DMS79 treated with DMSO at 0.1 percent for 48 hours (cell line): ENCODE measurements around the gene ZCCHC14.

ENCODE experiments used
- DNase-seq: peaks from one replicate; lab custom pipeline; 2025; lab: John Stamatoyannopoulos, UW

Gene ZCCHC14

DNA sequence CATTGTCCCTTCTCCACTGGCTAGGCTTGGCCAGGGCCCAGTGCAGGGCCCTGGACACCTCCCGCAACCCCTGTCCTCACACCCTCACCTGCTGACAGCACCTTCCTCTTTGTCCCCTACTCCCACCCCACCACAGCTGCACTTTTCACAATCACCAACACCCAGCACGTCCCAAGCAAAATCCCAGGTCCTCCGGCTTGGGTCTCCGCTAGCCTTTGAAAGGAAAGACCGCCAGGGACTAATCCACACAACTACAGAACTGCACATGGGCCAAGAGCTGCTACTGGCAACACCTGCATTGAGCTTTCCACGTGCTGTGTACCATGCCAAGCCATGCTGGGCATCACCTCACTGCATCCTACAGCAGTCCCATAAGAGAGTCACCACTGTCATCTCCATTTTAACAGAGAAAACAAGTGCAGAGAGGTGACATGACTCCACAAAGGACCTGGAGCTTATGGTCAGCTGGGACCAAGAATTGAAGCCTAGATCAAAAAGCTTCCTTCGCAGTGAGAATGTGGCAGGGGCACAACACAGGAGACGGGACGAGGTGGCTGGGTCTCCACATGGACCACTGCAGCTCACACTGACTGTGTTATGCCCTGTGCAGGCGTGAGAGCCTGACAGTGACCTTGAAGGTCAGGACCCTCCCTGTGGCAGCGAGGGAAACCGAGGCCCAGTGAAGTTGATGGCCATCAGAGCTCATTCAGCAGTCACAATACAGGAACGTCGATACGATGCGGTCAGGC is 131.8 kb downstream of the ZCCHC14 start:
- no peak for DNase-seq

- no peak for DNase-seq
Measured at GRCh38 chr16:87359121-87359520, 133.7 kb downstream of the ZCCHC14 start.

- no peak for DNase-seq
Measured at GRCh38 chr16:87358696-87359095, 134.1 kb downstream of the ZCCHC14 start.

GRCh38 chr16:87358250-87358649 is 134.6 kb downstream of the ZCCHC14 start:
- DNase-seq = no peak

DNA sequence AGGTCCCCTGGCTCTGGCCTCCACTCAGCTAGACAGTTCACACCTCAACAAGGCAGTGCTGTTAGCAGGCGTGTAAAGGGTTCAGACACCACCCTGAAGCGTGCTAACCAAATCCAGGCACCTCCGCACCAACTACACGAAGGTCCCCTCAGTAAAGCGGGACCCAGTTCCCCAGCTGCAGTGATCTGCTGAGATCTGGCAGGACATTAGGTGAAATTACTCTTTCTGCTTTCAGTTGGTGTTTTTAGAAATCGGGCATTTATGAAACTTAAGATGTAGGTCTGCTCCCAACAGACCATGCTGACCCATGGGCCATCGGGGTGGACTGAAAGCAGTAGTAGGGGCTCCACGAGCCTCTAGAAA is 136.4 kb downstream of the ZCCHC14 start:
- no peak for DNase-seq
